GM18951 (cell line): Measurements from ENCODE around the gene RAPGEF5.

Source experiments
- POLR2A ChIP-seq: IDR thresholded peaks from 4 replicates; pipeline ENCODE4 v1.6.1; 2011; ENCODE audit warnings: mild to moderate bottlenecking; ENCODE audit not compliant: insufficient read length, insufficient read depth; ENCODE audit errors: extremely low read depth
- in situ Hi-C: fragments of 300-500 bp; cut with MboI; formaldehyde crosslinking; loops from one replicate; pipeline ENCODE4 v1.12.0; 2022; ENCODE audit warnings: low sequenced_read_pairs, mixed read lengths, inconsistent platforms; ENCODE audit not compliant: unreplicated experiment

RAPGEF5 gene

GRCh38 chr7:22331704-22332103 lies 25.2 kb downstream of the RAPGEF5 start:
- TF ChIP-seq POLR2A = no peak
- in situ Hi-C loops = no loop called here

GRCh38 chr7:22330903-22331302 lies 26.1 kb downstream of the RAPGEF5 start:
- no peak for TF ChIP-seq POLR2A
- in situ Hi-C loops = no loop called here

- in situ Hi-C loops = no loop called here
- TF ChIP-seq POLR2A = no peak
Observed at GRCh38 chr7:22329816-22330524, 27.0 kb downstream of the RAPGEF5 start.

GRCh38 chr7:22326181-22326580 lies 30.8 kb downstream of the RAPGEF5 start:
- in situ Hi-C loops = no loop called here
- TF ChIP-seq POLR2A = no peak

GRCh38 chr7:22325671-22326070 lies 31.3 kb downstream of the RAPGEF5 start:
- TF ChIP-seq POLR2A = no peak
- in situ Hi-C loops = no loop called here

GRCh38 chr7:22323714-22324113 lies 33.2 kb downstream of the RAPGEF5 start:
- TF ChIP-seq POLR2A = no peak
- in situ Hi-C loops = no loop called here

GRCh38 chr7:22320416-22320815 lies 36.5 kb downstream of the RAPGEF5 start:
- in situ Hi-C loops = no loop called here
- TF ChIP-seq POLR2A = no peak

GRCh38 chr7:22319424-22320403 lies 37.2 kb downstream of the RAPGEF5 start:
- in situ Hi-C loops = no loop called here
- TF ChIP-seq POLR2A = no peak

- TF ChIP-seq POLR2A = no peak
- in situ Hi-C loops = no loop called here
Observed at GRCh38 chr7:22318376-22318775, 38.6 kb downstream of the RAPGEF5 start.

GRCh38 chr7:22317632-22318031 lies 39.3 kb downstream of the RAPGEF5 start:
- no peak for TF ChIP-seq POLR2A
- in situ Hi-C loops = no loop called here

GRCh38 chr7:22316914-22317313 lies 40.0 kb downstream of the RAPGEF5 start:
- in situ Hi-C loops = no loop called here

GRCh38 chr7:22307816-22308215 lies 49.1 kb downstream of the RAPGEF5 start:
- TF ChIP-seq POLR2A = no peak
- in situ Hi-C loops = no loop called here

More at GRCh38 chr7:22316914-22317313, 40.0 kb downstream of the RAPGEF5 start:
- TF ChIP-seq POLR2A = no peak

GRCh38 chr7:22305706-22306105 lies 51.2 kb downstream of the RAPGEF5 start:
- in situ Hi-C loops = no loop called here
- TF ChIP-seq POLR2A = no peak
